ENCODE results near the gene POU5F2. TPM values are rescaled to one million over a fixed set of nuclear protein-coding genes. Genes with fewer than 3 reads are reported as not detected.

POU5F2 gene
- total and polyA plus RNA-seq, 2 donors (not counting 1 experiment from before 2014, with no cell fraction given): 0.12 to 4.6 TPM

DNA sequence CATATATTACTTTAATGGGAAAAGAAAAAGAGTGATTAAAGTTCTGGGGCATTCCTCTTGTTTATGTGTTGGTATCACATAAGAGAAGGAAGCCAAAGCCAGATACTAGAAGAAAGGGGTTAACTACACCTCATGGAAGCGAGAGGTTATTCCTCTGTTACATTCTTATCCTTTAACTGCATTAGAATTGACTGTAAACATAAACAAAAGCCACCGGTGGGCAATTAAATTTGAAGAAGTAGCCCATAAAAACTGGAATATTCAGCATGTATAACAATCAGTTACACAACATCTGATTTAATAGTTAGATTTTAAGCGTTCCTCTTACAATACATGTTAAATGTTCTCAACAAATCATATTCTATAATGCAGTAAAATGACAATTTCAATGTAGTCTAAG, 18.8 kb downstream of the POU5F2 start:
- POLR2A ChIA-PET: no interaction called here
- intact Hi-C loops (cut with micrococcal nuclease): no loop called here
- H3K27me3 Mint-ChIP-seq: no peaks in the 10 kb centered on the region

DNA sequence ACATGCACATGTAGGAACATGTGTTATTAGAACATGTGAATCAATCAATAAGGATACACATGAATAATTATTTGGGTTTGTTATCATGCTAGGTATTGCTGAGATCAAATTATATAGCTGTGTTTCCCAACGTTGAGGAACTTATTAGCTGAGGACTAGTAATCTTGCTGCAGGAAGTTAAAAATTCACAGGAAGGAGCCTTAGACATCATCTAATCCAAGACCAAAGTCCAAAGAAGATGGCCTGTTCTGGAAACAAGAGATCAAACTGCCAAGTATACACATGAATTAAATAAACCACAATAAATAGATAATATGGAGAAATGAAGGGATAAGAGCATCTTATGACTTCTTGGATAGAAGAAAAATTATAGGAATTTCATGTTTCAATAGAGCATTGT, 19.9 kb downstream of the POU5F2 start:
- H3K36me3 ChIP-seq (replicated peaks in 1 of 2; ENCODE audit: control extremely low read depth in 1 of 2, control insufficient read depth in 1 of 2, extremely low read depth in 1 of 2, insufficient read depth in 2 of 2, low read length in 1 of 2): no peaks in the 10 kb centered on the region
- H3K79me2 ChIP-seq (ENCODE audit: control insufficient read depth, insufficient read depth, low read length): no peaks in the 10 kb centered on the region
- no peaks in the 10 kb centered on the region for H3K27me3 ChIP-seq (replicated peaks in 1 of 4; ENCODE audit: control extremely low read depth in 1 of 4, control insufficient read depth in 3 of 4, insufficient read depth in 4 of 4, low read length in 3 of 4)
- intact Hi-C loops (cut with micrococcal nuclease): no loop called here
- Mint-ChIP-seq H3K9me3 (ENCODE audit: insufficient read depth) (no peaks in the 10 kb centered on the region), H3K4me3 (no peak overlapping the region), H3K27me3 (no peaks in the 10 kb centered on the region), H3K4me1 (no peaks in the 10 kb centered on the region), H3K27ac (no peak overlapping the region)
- H4K20me1 ChIP-seq (ENCODE audit: control insufficient read depth, insufficient read depth, low read length, poor library complexity, severe bottlenecking): no peaks in the 10 kb centered on the region
- DNase-seq: no peak
- no peak overlapping the region for H3K4me3 ChIP-seq (ENCODE audit: control extremely low read depth in 1 of 5, extremely low read depth in 1 of 5, insufficient read depth in 1 of 5, low read depth in 2 of 5, low read length in 4 of 5)
- ChIA-PET POLR2A (no interaction called here), CTCF (no interaction called here)
- no peak overlapping the region for H2AFZ ChIP-seq (ENCODE audit: insufficient read depth, low read depth, low read length, poor library complexity, severe bottlenecking)
- no peaks in the 10 kb centered on the region for H3K9me3 ChIP-seq (ENCODE audit: control extremely low read depth in 1 of 3, control insufficient read depth in 2 of 3, insufficient read depth in 1 of 3, low read length in 2 of 3)
- TF ChIP-seq CTCF (IDR thresholded peaks at IDR 0.05): no peak
- no peak for TF ChIP-seq EZH2 (IDR thresholded peaks at IDR 0.05; ENCODE audit: borderline replicate concordance, insufficient read depth, low read depth, low read length, poor library complexity, severe bottlenecking)
- H3K9ac ChIP-seq (ENCODE audit: low read length): no peak overlapping the region
- no peak for ATAC-seq (ENCODE audit: low read depth)
- no peaks in the 10 kb centered on the region for H3K4me1 ChIP-seq (ENCODE audit: control insufficient read depth in 2 of 2, insufficient read depth in 2 of 2, low read length in 2 of 2)
- no peak overlapping the region for H3K4me2 ChIP-seq (replicated peaks; ENCODE audit: low read depth, low read length, poor library complexity, severe bottlenecking)
- WGBS (ENCODE audit: insufficient coverage): 67% methylated on average over 1 of the region's 1 CpG
- no peak overlapping the region for H3K27ac ChIP-seq (ENCODE audit: low read length in 2 of 2)

More for the DNA sequence above, 18.8 kb downstream of the POU5F2 start:
- H3K4me1 Mint-ChIP-seq: no peaks in the 10 kb centered on the region
- Histone ChIP-seq H3K27ac (ENCODE audit: low read length in 2 of 2) (no peak overlapping the region), H3K4me3 (ENCODE audit: control extremely low read depth in 1 of 5, extremely low read depth in 1 of 5, insufficient read depth in 1 of 5, low read depth in 2 of 5, low read length in 4 of 5) (no peak overlapping the region), H3K4me1 (ENCODE audit: control insufficient read depth in 2 of 2, insufficient read depth in 2 of 2, low read length in 2 of 2) (no peaks in the 10 kb centered on the region), H3K27me3 (replicated peaks in 1 of 4; ENCODE audit: control extremely low read depth in 1 of 4, control insufficient read depth in 3 of 4, insufficient read depth in 4 of 4, low read length in 3 of 4) (no peaks in the 10 kb centered on the region), H3K36me3 (replicated peaks in 1 of 2; ENCODE audit: control extremely low read depth in 1 of 2, control insufficient read depth in 1 of 2, extremely low read depth in 1 of 2, insufficient read depth in 2 of 2, low read length in 1 of 2) (no peaks in the 10 kb centered on the region), H3K4me2 (replicated peaks; ENCODE audit: low read depth, low read length, poor library complexity, severe bottlenecking) (no peak overlapping the region), H4K20me1 (ENCODE audit: control insufficient read depth, insufficient read depth, low read length, poor library complexity, severe bottlenecking) (no peaks in the 10 kb centered on the region), H3K9ac (ENCODE audit: low read length) (no peak overlapping the region), H3K79me2 (ENCODE audit: control insufficient read depth, insufficient read depth, low read length) (no peaks in the 10 kb centered on the region), H2AFZ (ENCODE audit: insufficient read depth, low read depth, low read length, poor library complexity, severe bottlenecking) (no peak overlapping the region), H3K9me3 (ENCODE audit: control extremely low read depth in 1 of 3, control insufficient read depth in 2 of 3, insufficient read depth in 1 of 3, low read length in 2 of 3) (no peaks in the 10 kb centered on the region)
- no peaks in the 10 kb centered on the region for H3K9me3 Mint-ChIP-seq (ENCODE audit: insufficient read depth)
- no peak for TF ChIP-seq EZH2 (IDR thresholded peaks at IDR 0.05; ENCODE audit: borderline replicate concordance, insufficient read depth, low read depth, low read length, poor library complexity, severe bottlenecking)
- WGBS (ENCODE audit: insufficient coverage): no CpG with 5 or more reads among the region's 3 CpGs
- no peak for ATAC-seq (ENCODE audit: low read depth)
- no peak overlapping the region for H3K4me3 Mint-ChIP-seq
- CTCF ChIA-PET: no interaction called here
- no peak overlapping the region for H3K27ac Mint-ChIP-seq
- no peak for DNase-seq

All from B cell (primary cell).